BLaER1 (cell line): ENCODE data around the gene ESM1.

ENCODE experiments used
- H3K27ac ChIP-seq: shearing (Covaris generic); formaldehyde crosslinking; 2 replicates; pipeline ENCODE4 v1.8.1; 2022
- H3K27me3 ChIP-seq: shearing (Covaris generic); formaldehyde crosslinking; 2 replicates; pipeline ENCODE4 v1.8.1; 2022
- H3K36me3 ChIP-seq: shearing (Covaris generic); formaldehyde crosslinking; 2 replicates; pipeline ENCODE4 v1.8.1; 2022
- H3K4me1 ChIP-seq: shearing (Covaris generic); formaldehyde crosslinking; 2 replicates; pipeline ENCODE4 v1.8.1; 2022
- H3K4me2 ChIP-seq: shearing (Covaris generic); formaldehyde crosslinking; 2 replicates; pipeline ENCODE4 v1.8.1; 2022
- H3K4me3 ChIP-seq: shearing (Covaris generic); formaldehyde crosslinking; 2 replicates; pipeline ENCODE4 v1.8.1; 2022
- H3K9ac ChIP-seq: shearing (Covaris generic); formaldehyde crosslinking; 2 replicates; pipeline ENCODE4 v1.8.1; 2022
- H3K9me3 ChIP-seq: shearing (Covaris generic); formaldehyde crosslinking; 2 replicates; pipeline ENCODE4 v1.8.1; 2022
- H4K20me1 ChIP-seq: shearing (Covaris generic); formaldehyde crosslinking; 2 replicates; pipeline ENCODE4 v1.8.1; 2022
- Cebpa-rat ChIP-seq: shearing (Covaris generic); IDR thresholded peaks from 2 replicates; pipeline ENCODE4 v1.8.1; 2022

Gene ESM1

GRCh38 chr5:54988218-54988617 lies 2.8 kb upstream of the ESM1 start:
- Histone ChIP-seq H3K9ac (no peak overlapping the region), H3K27me3 (no peaks in the 10 kb centered on the region), H3K4me3 (no peak overlapping the region), H3K36me3 (no peaks in the 10 kb centered on the region), H4K20me1 (no peaks in the 10 kb centered on the region), H3K27ac (no peak overlapping the region), H3K4me1 (peaks cover 9% of the 10 kb centered on the region), H3K4me2 (no peak overlapping the region), H3K9me3 (no peaks in the 10 kb centered on the region)
- TF ChIP-seq Cebpa-rat, result no peak

- H3K4me2 ChIP-seq, result peak overlapping the region; percentile 41
- TF ChIP-seq Cebpa-rat, result no peak
Observed at GRCh38 chr5:54986269-54986654, 869 bp upstream of the ESM1 start.

GRCh38 chr5:54981928-54982327 lies 3.5 kb downstream of the ESM1 start:
- H3K4me3 ChIP-seq, result no peak overlapping the region
- H4K20me1 ChIP-seq, result no peaks in the 10 kb centered on the region
- H3K4me2 ChIP-seq, result no peak overlapping the region
- no peak overlapping the region for H3K9ac ChIP-seq
- H3K27me3 ChIP-seq, result no peaks in the 10 kb centered on the region
- no peaks in the 10 kb centered on the region for H3K36me3 ChIP-seq
- H3K4me1 ChIP-seq, result peaks cover 9% of the 10 kb centered on the region
- no peak overlapping the region for H3K27ac ChIP-seq
- no peaks in the 10 kb centered on the region for H3K9me3 ChIP-seq
- TF ChIP-seq Cebpa-rat, result no peak

More at GRCh38 chr5:54986269-54986654, 869 bp upstream of the ESM1 start:
- Histone ChIP-seq H3K4me1 (peaks cover 9% of the 10 kb centered on the region), H3K4me3 (no peak overlapping the region), H3K27ac (no peak overlapping the region), H3K27me3 (no peaks in the 10 kb centered on the region), H3K36me3 (no peaks in the 10 kb centered on the region), H3K9ac (no peak overlapping the region), H4K20me1 (no peaks in the 10 kb centered on the region), H3K9me3 (no peaks in the 10 kb centered on the region)

- Histone ChIP-seq H3K9me3 (no peaks in the 10 kb centered on the region), H4K20me1 (no peaks in the 10 kb centered on the region), H3K27me3 (no peaks in the 10 kb centered on the region), H3K4me1 (peaks cover 10% of the 10 kb centered on the region), H3K36me3 (no peaks in the 10 kb centered on the region), H3K9ac (no peak overlapping the region), H3K4me2 (no peak overlapping the region), H3K4me3 (no peak overlapping the region), H3K27ac (no peak overlapping the region)
- TF ChIP-seq Cebpa-rat, result no peak
Observed at GRCh38 chr5:54975701-54976100, 9.7 kb downstream of the ESM1 start.

GRCh38 chr5:54969856-54970828 lies 15.3 kb downstream of the ESM1 start:
- Histone ChIP-seq H3K36me3 (peaks cover 5% of the 10 kb centered on the region; the same call in 1 of the 2 replicates), H3K4me2 (peak overlapping the region; percentile 56), H3K4me3 (no peak overlapping the region), H4K20me1 (no peaks in the 10 kb centered on the region), H3K4me1 (peaks cover 51% of the 10 kb centered on the region), H3K27ac (peak overlapping the region; percentile 16; the same call in 1 of the 2 replicates), H3K9ac (no peak overlapping the region), H3K9me3 (peaks cover 23% of the 10 kb centered on the region), H3K27me3 (no peaks in the 10 kb centered on the region)
- no peak for TF ChIP-seq Cebpa-rat

GRCh38 chr5:54969242-54969641 lies 16.2 kb downstream of the ESM1 start:
- Histone ChIP-seq H4K20me1 (no peaks in the 10 kb centered on the region), H3K9ac (no peak overlapping the region), H3K27me3 (no peaks in the 10 kb centered on the region), H3K4me3 (no peak overlapping the region), H3K9me3 (peaks cover 32% of the 10 kb centered on the region), H3K4me1 (peaks cover 60% of the 10 kb centered on the region), H3K4me2 (peak overlapping the region; percentile 56), H3K36me3 (peaks cover 5% of the 10 kb centered on the region; the same call in 1 of the 2 replicates), H3K27ac (peak overlapping the region; percentile 29; the same call in 1 of the 2 replicates)
- no peak for TF ChIP-seq Cebpa-rat

- peaks cover 77% of the 10 kb centered on the region for H3K4me1 ChIP-seq
- H3K9me3 ChIP-seq, result peaks cover 66% of the 10 kb centered on the region
- H3K27ac ChIP-seq, result no peak overlapping the region
- no peak overlapping the region for H3K9ac ChIP-seq
- no peak overlapping the region for H3K4me2 ChIP-seq
- H3K4me3 ChIP-seq, result peak overlapping the region; percentile 6; the same call in 1 of the 2 replicates
- no peaks in the 10 kb centered on the region for H4K20me1 ChIP-seq
- H3K36me3 ChIP-seq, result peaks cover 12% of the 10 kb centered on the region; the same call in 1 of the 2 replicates
- no peaks in the 10 kb centered on the region for H3K27me3 ChIP-seq
- TF ChIP-seq Cebpa-rat, result no peak
Observed at GRCh38 chr5:54965806-54966205, 19.6 kb downstream of the ESM1 start.

- peaks cover 77% of the 10 kb centered on the region for H3K4me1 ChIP-seq
- H3K9me3 ChIP-seq, result peaks cover 68% of the 10 kb centered on the region
- H3K27ac ChIP-seq, result no peak overlapping the region
- H3K36me3 ChIP-seq, result peaks cover 12% of the 10 kb centered on the region; the same call in 1 of the 2 replicates
- no peak overlapping the region for H3K9ac ChIP-seq
- 0 out of 2 replicates have a peak overlapping the region, but pooled peaks have one; percentile 0 for H3K4me2 ChIP-seq
- H4K20me1 ChIP-seq, result no peaks in the 10 kb centered on the region
- H3K27me3 ChIP-seq, result no peaks in the 10 kb centered on the region
- TF ChIP-seq Cebpa-rat, result no peak
- no peak overlapping the region for H3K4me3 ChIP-seq
Observed at GRCh38 chr5:54964405-54964804, 21.0 kb downstream of the ESM1 start.

- Histone ChIP-seq H3K4me2 (peak overlapping the region; percentile 82), H3K9me3 (peaks cover 60% of the 10 kb centered on the region), H3K27me3 (no peaks in the 10 kb centered on the region), H4K20me1 (no peaks in the 10 kb centered on the region), H3K4me1 (peaks cover 87% of the 10 kb centered on the region), H3K9ac (peak overlapping the region; percentile 30; the same call in 1 of the 2 replicates), H3K27ac (peak overlapping the region; percentile 42; the same call in 1 of the 2 replicates), H3K36me3 (peaks cover 6% of the 10 kb centered on the region; the same call in 1 of the 2 replicates), H3K4me3 (peak overlapping the region; percentile 28; the same call in 1 of the 2 replicates)
- TF ChIP-seq Cebpa-rat, result no peak
Observed at GRCh38 chr5:54959673-54960418, 25.5 kb downstream of the ESM1 start.
